HG02884 (cell line): Measurements from ENCODE around the gene RNF181.
"Not testable (repeated sequence)": the region's sequence is repeated elsewhere in the genome, so short reads cannot be mapped to it uniquely, and the experiment has no call there.

Experiments
- ATAC-seq: cut with Tn5 transposase; IDR thresholded peaks from one replicate; pipeline ENCODE4 v1.9.1; 2021; ENCODE audit warnings: mild to moderate bottlenecking, moderate library complexity; ENCODE audit not compliant: unreplicated experiment

Gene RNF181

GRCh38 chr2:85595301-85596025, at the start of gene RNF181:
Gene RNF181, plus strand, starts transcription at chr2:85595745. Its CDS starts 19 bp downstream, at chr2:85595764.
- ATAC-seq = peak; percentile 100

GRCh38 chr2:85545780-85546240, 49.7 kb upstream of the RNF181 start:
- no peak for ATAC-seq

- no peak for ATAC-seq
Measured at GRCh38 chr2:85547089-85547858, 48.3 kb upstream of the RNF181 start.

- no peak for ATAC-seq
Measured at GRCh38 chr2:85547859-85548607, 47.5 kb upstream of the RNF181 start.

GRCh38 chr2:85548608-85548900, 47.0 kb upstream of the RNF181 start:
- no peak for ATAC-seq

GRCh38 chr2:85549095-85549494, 46.5 kb upstream of the RNF181 start:
- ATAC-seq = no peak

- ATAC-seq = no peak
Measured at GRCh38 chr2:85549826-85550225, 45.7 kb upstream of the RNF181 start.

GRCh38 chr2:85550486-85550885, 45.1 kb upstream of the RNF181 start:
- no peak for ATAC-seq

GRCh38 chr2:85551698-85552678, 43.6 kb upstream of the RNF181 start:
- ATAC-seq = no peak

- no peak for ATAC-seq
Measured at GRCh38 chr2:85553184-85553583, 42.4 kb upstream of the RNF181 start.

- no peak for ATAC-seq
Measured at GRCh38 chr2:85554980-85555612, 40.4 kb upstream of the RNF181 start.

GRCh38 chr2:85557130-85557529, 38.4 kb upstream of the RNF181 start:
- no peak for ATAC-seq

- no peak for ATAC-seq
Measured at GRCh38 chr2:85558160-85558559, 37.4 kb upstream of the RNF181 start.

GRCh38 chr2:85560403-85560726, 35.2 kb upstream of the RNF181 start:
- ATAC-seq = not testable (repeated sequence)

GRCh38 chr2:85560812-85561279, 34.7 kb upstream of the RNF181 start:
- ATAC-seq = no peak

- ATAC-seq = peak; percentile 90
Measured at GRCh38 chr2:85561280-85562212, 34.0 kb upstream of the RNF181 start, which contains the start of gene GGCX. Gene GGCX, minus strand, starts transcription at chr2:85561493. Its CDS starts 65 bp downstream, at chr2:85561428.

GRCh38 chr2:85564144-85564563, 31.4 kb upstream of the RNF181 start:
- ATAC-seq = no peak

GRCh38 chr2:85566265-85566664, 29.3 kb upstream of the RNF181 start:
- no peak for ATAC-seq

GRCh38 chr2:85575739-85576138, 19.8 kb upstream of the RNF181 start:
- no peak for ATAC-seq
